Small intestine (tissue), 7 donors: ENCODE results near the gene PRDM1. TPM values are rescaled to one million over a fixed set of nuclear protein-coding genes. Genes with fewer than 3 reads are reported as not detected.
A peak's percentile ranks its signal among the peaks of the same experiment; 100 is the strongest.
"Not testable (repeated sequence)": the region's sequence is repeated elsewhere in the genome, so short reads cannot be mapped to it uniquely, and the experiment has no call there.

ENCODE experiments used
- DNase-seq, 2 donors: peaks; one replicate each; pipeline versions ENCODE4 v3.0.0 to v3.0.0-alpha.2; 2013
- FAIRE-seq: peaks from 2 replicates; lab custom pipeline; 2012; peaks lifted over from hg19 to GRCh38; lab: Jason Lieb, UNC
- H3K27ac ChIP-seq, 3 donors: one replicate each; pipeline ENCODE4 v1.5.1; 2013; ENCODE audit warnings: low read length in 2 of 3, mild to moderate bottlenecking in 2 of 3, control low read depth in 1 of 3, inconsistent platforms in 1 of 3, low read depth in 1 of 3, moderate library complexity in 1 of 3
- H3K27me3 ChIP-seq, 3 donors: one replicate each; pipeline ENCODE4 v1.6.1; 2013; ENCODE audit warnings: low read length in 3 of 3, inconsistent platforms in 1 of 3; ENCODE audit not compliant: control insufficient read depth in 3 of 3, insufficient read depth in 3 of 3
- H3K36me3 ChIP-seq, 3 donors: one replicate each; pipeline ENCODE4 v1.6.1; 2013; ENCODE audit warnings: low read length in 3 of 3, inconsistent platforms in 1 of 3, low read depth in 1 of 3, mild to moderate bottlenecking in 1 of 3, moderate library complexity in 1 of 3; ENCODE audit not compliant: control insufficient read depth in 3 of 3, insufficient read depth in 2 of 3
- H3K4me1 ChIP-seq, 3 donors: one replicate each; pipeline ENCODE4 v1.6.1; 2013; ENCODE audit warnings: low read length in 2 of 3, inconsistent platforms in 1 of 3, low read depth in 1 of 3, mild to moderate bottlenecking in 1 of 3, moderate library complexity in 1 of 3; ENCODE audit not compliant: control insufficient read depth in 3 of 3, insufficient read depth in 2 of 3
- H3K4me3 ChIP-seq, 3 donors: one replicate each; pipeline ENCODE4 v1.5.1; 2013; ENCODE audit warnings: low read length in 3 of 3, control low read depth in 1 of 3, inconsistent platforms in 1 of 3, low read depth in 1 of 3, mild to moderate bottlenecking in 1 of 3, moderate library complexity in 1 of 3
- H3K9me3 ChIP-seq, 2 donors: one replicate each; pipeline ENCODE4 v1.6.1; 2013; ENCODE audit warnings: low read depth in 1 of 2, low read length in 1 of 2; ENCODE audit not compliant: control insufficient read depth in 2 of 2, insufficient read depth in 1 of 2
- WGBS, 3 donors: extraction: QIAGEN DNeasy Blood & Tissue Kit; methylation state at CpG; one replicate each; pipeline ENCODE4 v1.1.7; 2013; 5-methylcytosine and 5-hydroxymethylcytosine counted together
- polyA plus RNA-seq, 4 donors: library from polyadenylated mRNA; stranded (reverse) in 3 of 4; unstranded in 1 of 4; fragments of 200-250 nt in 3 of 4; fragments of 120-200 nt in 1 of 4; gene quantifications; one replicate each; pipeline versions ENCODE4 v1.2.1 to v1.2.3, GENCODE V29; 2013
- donor health status: healthy with polysubstance abuse.
- donor health status: control.
- donor health status: control.
- donor health status: Bipolar disorder and iron deficiency.
- donor health status: healthy.

PRDM1 gene
- polyA plus RNA-seq, 4 donors = 0.67 to 78.6 (median 2.8) TPM

DNA sequence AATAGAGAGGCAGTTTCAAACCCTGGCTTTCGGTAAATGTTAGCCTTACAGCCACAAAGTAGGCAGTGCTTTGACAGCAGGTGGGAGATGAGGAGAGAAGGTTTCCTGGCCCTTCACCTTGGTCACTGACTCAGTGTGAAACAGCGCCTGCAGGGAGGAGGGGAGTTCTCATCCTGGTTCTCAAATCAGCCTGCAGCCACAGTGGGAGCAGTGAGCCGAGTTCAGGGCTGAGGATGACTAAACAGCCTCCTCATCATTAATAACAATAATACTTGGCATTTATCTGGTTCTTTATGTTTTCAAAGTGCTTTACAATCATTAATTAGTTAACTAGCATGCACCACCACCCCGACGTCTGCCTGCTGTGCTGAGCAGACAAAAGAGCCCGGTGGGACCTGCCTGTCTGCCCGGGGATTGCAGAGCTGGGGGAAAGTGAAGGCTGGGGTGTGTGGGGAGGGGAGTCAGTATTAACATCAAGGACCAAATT is 59.6 kb downstream of the PRDM1 start:
- H3K9me3 ChIP-seq = no peaks in the 10 kb centered on the region
- DNase-seq = no peak
- no peak overlapping the region for H3K27ac ChIP-seq
- no peaks in the 10 kb centered on the region for H3K36me3 ChIP-seq
- no peaks in the 10 kb centered on the region for H3K4me1 ChIP-seq
- no peak overlapping the region for H3K4me3 ChIP-seq
- no peak for FAIRE-seq
- H3K27me3 ChIP-seq = no peaks in the 10 kb centered on the region
- 48 to 66% (median 53%) methylated on average over 7 of the region's 7 CpGs for WGBS, 3 donors

DNA sequence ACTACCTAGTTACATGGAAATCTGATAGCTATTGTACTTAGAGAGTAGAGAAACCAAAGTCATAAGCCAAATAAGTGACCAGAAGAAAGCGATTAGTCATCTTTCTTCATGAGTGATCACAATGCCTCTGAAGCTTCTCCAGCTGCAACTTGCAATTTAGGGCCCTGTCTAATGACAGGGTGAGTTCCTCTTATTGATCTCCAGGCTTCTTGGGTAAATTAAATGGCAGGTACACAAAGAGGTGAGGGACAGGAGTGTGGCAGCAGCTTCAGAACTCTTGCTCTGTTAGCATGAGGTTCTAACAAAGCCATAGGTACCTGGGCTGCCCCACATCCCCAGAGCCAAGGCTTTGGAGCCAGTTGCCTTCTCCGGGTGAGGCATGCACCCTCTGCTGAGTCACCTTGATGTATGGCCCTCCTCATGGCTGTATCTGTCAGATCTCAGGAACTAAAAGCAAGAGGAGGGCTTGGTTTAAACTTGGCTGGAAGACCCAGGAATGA is 60.8 kb downstream of the PRDM1 start:
- no peak for DNase-seq
- no peaks in the 10 kb centered on the region for H3K27me3 ChIP-seq
- H3K4me3 ChIP-seq = no peak overlapping the region
- no peak for FAIRE-seq
- 80 to 85% (median 83%) methylated on average over 2 of the region's 2 CpGs for WGBS, 3 donors
- no peaks in the 10 kb centered on the region for H3K4me1 ChIP-seq
- no peaks in the 10 kb centered on the region for H3K9me3 ChIP-seq
- no peaks in the 10 kb centered on the region for H3K36me3 ChIP-seq
- H3K27ac ChIP-seq = no peak overlapping the region

DNA sequence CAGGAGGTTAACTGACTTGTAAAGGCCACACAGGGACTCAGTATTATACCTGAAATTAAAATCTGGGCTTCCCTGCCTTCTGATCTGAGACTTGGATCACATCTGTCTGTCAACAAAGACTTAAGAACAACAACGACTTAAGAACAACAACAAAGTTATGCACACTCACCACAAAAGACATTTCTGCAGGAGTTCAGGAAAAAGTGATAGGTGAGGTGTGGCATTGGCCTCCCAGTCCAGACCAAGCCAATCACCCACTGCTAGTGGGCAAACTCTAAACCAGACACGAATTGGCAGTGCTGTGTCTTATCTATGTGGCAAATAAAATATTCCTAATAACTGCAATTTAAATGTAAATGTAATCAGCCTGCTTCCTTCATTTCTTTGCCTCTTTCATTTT is 61.3 kb downstream of the PRDM1 start:
- H3K9me3 ChIP-seq = no peaks in the 10 kb centered on the region
- FAIRE-seq (no peak), DNase-seq (no peak)
- no peak overlapping the region for H3K27ac ChIP-seq
- 35 to 57% (median 42%) methylated on average over 2 of the region's 2 CpGs for whole genome bisulfite sequencing, 3 donors
- H3K36me3 ChIP-seq = no peaks in the 10 kb centered on the region
- H3K27me3 ChIP-seq = no peaks in the 10 kb centered on the region
- no peaks in the 10 kb centered on the region for H3K4me1 ChIP-seq
- no peak overlapping the region for H3K4me3 ChIP-seq

DNA sequence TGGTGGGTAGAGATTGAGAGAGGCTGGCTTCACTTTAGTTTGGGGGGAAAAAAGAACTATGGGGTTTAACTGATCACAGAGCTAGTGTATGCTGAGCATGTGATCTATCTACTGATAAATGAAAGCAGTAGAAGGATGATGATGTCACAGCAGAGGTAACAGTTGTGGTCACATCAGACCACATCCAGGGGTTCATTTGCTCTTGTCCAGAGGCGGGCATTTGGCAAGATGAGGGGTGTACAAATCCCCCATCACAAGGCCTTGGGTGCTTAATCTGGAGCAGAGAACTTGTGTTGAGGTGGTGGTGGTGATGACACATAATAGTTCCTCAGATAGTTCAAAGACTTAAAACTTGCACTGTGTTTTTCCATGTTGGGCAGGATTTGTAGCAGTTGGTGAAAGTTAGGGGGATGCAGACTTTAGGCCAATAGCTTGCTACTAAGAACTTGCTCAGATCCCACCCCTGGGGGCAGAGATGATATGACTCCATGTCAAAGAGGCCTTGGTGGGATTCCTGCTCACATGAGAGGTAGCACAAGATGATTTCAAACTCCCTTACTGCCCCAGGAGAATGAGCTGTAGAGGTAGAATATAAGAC is 63.4 kb downstream of the PRDM1 start:
- no peak overlapping the region for H3K27ac ChIP-seq
- no peaks in the 10 kb centered on the region for H3K4me1 ChIP-seq
- no peaks in the 10 kb centered on the region for H3K36me3 ChIP-seq
- H3K27me3 ChIP-seq = no peaks in the 10 kb centered on the region
- H3K4me3 ChIP-seq = no peak overlapping the region
- FAIRE-seq (no peak), DNase-seq (no peak)
- WGBS, 3 donors = 60 to 87% (median 80%) methylated on average over 1 of the region's 1 CpG
- no peaks in the 10 kb centered on the region for H3K9me3 ChIP-seq

DNA sequence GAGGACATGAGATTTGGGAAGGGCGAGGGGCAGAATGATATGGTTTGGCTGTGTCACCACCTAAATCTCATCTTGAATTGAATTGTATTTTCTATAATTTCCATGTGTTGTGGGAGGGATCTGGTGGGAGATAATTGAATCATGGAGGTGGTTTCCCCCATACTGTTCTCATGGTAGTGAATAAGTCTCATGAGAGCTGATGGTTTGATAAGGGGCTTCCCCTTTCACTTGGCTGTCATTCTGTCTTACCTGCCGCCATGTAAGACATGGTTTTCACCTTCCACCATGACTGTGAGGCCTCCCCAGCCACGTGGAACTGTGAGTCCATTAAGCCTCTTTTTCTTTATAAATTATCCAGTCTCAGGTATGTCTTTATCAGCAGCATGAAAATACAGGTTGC is 66.3 kb downstream of the PRDM1 start:
- not testable (repeated sequence) for H3K4me3 ChIP-seq, FAIRE-seq, H3K27ac ChIP-seq, DNase-seq, H3K27me3 ChIP-seq, H3K36me3 ChIP-seq, H3K9me3 ChIP-seq, H3K4me1 ChIP-seq
- 73 to 85% (median 83%) methylated on average over 3 of the region's 3 CpGs for WGBS, 3 donors

DNA sequence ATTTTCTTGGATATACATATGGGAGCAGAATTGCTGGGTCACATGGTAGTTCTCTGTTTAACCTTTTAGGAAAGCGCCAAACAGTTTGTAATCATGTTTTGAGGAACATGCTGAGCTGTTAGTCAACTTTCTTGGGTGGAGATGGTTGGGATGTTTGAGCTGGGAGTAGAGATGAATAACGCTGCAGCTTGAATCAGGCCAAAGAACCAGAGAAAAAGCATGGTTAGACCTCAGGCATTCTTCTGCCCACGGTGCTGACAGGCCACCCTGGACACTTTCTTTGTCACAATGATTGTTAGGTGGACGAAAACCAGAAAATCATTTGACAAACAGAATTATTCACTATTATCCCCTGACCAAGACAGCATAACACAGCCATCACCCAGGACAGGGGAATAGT is 66.8 kb downstream of the PRDM1 start:
- FAIRE-seq = no peak

DNA sequence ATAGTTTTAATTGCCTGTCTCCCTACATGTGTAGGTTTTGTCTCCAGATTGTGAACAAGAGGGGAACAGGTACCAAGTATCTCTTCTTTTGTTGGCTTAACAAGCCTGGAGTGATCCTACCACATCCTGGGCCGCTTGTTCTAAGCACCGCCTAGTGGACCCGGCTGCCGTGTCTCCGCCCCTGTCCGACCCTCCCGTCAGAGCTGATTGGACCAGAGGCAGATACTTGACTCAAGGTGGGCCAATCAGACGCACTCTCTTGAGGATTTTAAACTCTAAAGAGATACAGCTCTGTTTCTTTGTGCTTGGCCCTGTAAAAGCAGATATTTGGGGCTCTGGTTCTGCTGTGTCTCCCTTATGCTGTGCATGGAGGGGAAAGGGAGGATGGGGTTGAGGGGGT is 68.2 kb downstream of the PRDM1 start:
- H3K27me3 ChIP-seq = no peaks in the 10 kb centered on the region
- H3K9me3 ChIP-seq = no peaks in the 10 kb centered on the region
- H3K4me3 ChIP-seq = no peak overlapping the region
- FAIRE-seq (no peak), DNase-seq (no peak)
- 96 to 98% (median 97%) methylated on average over 8 of the region's 8 CpGs for WGBS, 3 donors
- H3K36me3 ChIP-seq = no peaks in the 10 kb centered on the region
- no peak overlapping the region for H3K27ac ChIP-seq
- no peaks in the 10 kb centered on the region for H3K4me1 ChIP-seq

More for the DNA sequence above, 66.8 kb downstream of the PRDM1 start:
- no peak overlapping the region for H3K4me3 ChIP-seq
- DNase-seq = no peak
- no peaks in the 10 kb centered on the region for H3K9me3 ChIP-seq
- no peaks in the 10 kb centered on the region for H3K36me3 ChIP-seq
- WGBS, 3 donors = 85 to 91% (median 88%) methylated on average over 4 of the region's 4 CpGs
- no peaks in the 10 kb centered on the region for H3K4me1 ChIP-seq
- H3K27me3 ChIP-seq = no peaks in the 10 kb centered on the region
- no peak overlapping the region for H3K27ac ChIP-seq

DNA sequence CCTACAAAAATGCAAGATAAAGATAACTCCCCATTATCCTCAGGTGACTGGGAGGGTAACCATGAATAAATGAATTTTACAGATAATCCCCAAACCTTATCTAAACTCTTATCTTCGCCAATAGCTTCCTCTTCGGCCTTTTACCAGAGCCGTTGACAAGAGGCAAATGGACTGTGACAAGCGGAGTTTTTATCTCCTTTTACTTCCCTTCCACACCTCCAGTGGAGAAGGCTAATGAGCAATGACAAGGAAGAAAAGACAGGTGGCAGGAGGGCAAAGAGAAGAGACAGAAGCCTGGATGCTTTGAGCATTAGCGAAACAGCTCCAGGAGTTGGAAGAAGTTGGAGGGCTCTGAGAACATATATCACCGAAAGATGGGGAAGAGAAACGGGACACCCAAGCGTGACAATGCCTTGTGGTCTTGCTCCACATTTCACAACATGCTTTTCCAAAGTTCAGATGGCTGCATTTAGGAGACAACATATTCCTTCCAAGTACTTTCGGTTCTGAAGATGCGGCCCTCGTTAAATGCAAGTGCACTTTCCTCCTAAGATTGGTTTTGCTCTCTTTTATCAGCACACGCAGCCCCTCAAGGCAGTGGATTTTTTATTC is 69.2 kb downstream of the PRDM1 start:
- Histone ChIP-seq H3K27ac (no peak overlapping the region), H3K4me3 (no peak overlapping the region), H3K4me1 (no peaks in the 10 kb centered on the region), H3K9me3 (no peaks in the 10 kb centered on the region), H3K36me3 (no peaks in the 10 kb centered on the region), H3K27me3 (no peaks in the 10 kb centered on the region)
- FAIRE-seq = no peak
- DNase-seq = peak in 1 of 2 donors; percentile 13
- 76 to 86% (median 86%) methylated on average over 12 of the region's 12 CpGs for WGBS, 3 donors
